Fibroblast of lung (primary cell): ENCODE measurements around the gene AKAP7. TPM values are rescaled to one million over a fixed set of nuclear protein-coding genes. Genes with fewer than 3 reads are reported as not detected.

Source experiments
- DNase-seq, 2 donors: peaks; one replicate each; pipeline versions ENCODE4 v3.0.0 to v3.0.0-alpha.2; 2010; ENCODE audit warnings: low read depth in 2 of 2
- H2AFZ ChIP-seq: 2 replicates; pipeline ENCODE4 v1.5.1; 2012; ENCODE audit warnings: low read length, control low read depth, inconsistent platforms
- H3K27ac ChIP-seq: 2 replicates; pipeline ENCODE4 v1.5.1; 2011; ENCODE audit warnings: low read length, control low read depth; ENCODE audit not compliant: insufficient read depth
- H3K27me3 ChIP-seq: 2 replicates; pipeline ENCODE4 v1.5.1; 2011; ENCODE audit warnings: mild to moderate bottlenecking, low read length; ENCODE audit not compliant: control insufficient read depth, insufficient read depth
- H3K36me3 ChIP-seq: 2 replicates; pipeline ENCODE4 v1.5.1; 2011; ENCODE audit warnings: low read length; ENCODE audit not compliant: control insufficient read depth, insufficient read depth
- H3K4me1 ChIP-seq: 2 replicates; pipeline ENCODE4 v1.5.1; 2011; ENCODE audit warnings: low read length; ENCODE audit not compliant: control insufficient read depth, insufficient read depth; ENCODE audit errors: extremely low read depth
- H3K4me2 ChIP-seq: 2 replicates; pipeline ENCODE4 v1.5.1; 2011; ENCODE audit warnings: low read length, control low read depth; ENCODE audit not compliant: insufficient read depth; ENCODE audit errors: extremely low read depth
- H3K4me3 ChIP-seq, 4 experiments: fragments of 200-600 bp in 1 of 4; sonication (generic) in 1 of 4; replicated peaks in 1 of 4; 2 replicates each; pipeline ENCODE4 v1.5.1; 2011 to 2016; ENCODE audit warnings: low read length in 4 of 4, low read depth in 3 of 4, mild to moderate bottlenecking in 3 of 4, control low read depth in 2 of 4, inconsistent platforms in 1 of 4, mixed read lengths in 1 of 4; ENCODE audit not compliant: insufficient read depth in 1 of 4; ENCODE audit errors: control extremely low read depth in 1 of 4
- H3K79me2 ChIP-seq: 2 replicates; pipeline ENCODE4 v1.5.1; 2012; ENCODE audit warnings: mild to moderate bottlenecking, low read length, inconsistent platforms; ENCODE audit not compliant: control insufficient read depth, insufficient read depth
- H3K9ac ChIP-seq: 2 replicates; pipeline ENCODE4 v1.5.1; 2011; ENCODE audit warnings: mild to moderate bottlenecking, low read length, control low read depth; ENCODE audit not compliant: insufficient read depth
- H3K9me3 ChIP-seq: 2 replicates; pipeline ENCODE4 v1.5.1; 2012; ENCODE audit warnings: low read depth, low read length; ENCODE audit not compliant: control insufficient read depth, insufficient read depth
- H4K20me1 ChIP-seq: 2 replicates; pipeline ENCODE4 v1.5.1; 2011; ENCODE audit warnings: low read length; ENCODE audit not compliant: control insufficient read depth, insufficient read depth; ENCODE audit errors: extremely low read depth
- CTCF ChIP-seq, 2 donors: IDR thresholded peaks in 1 of 2; conservative IDR thresholded peaks in 1 of 2; 1 replicate in 1 of 2; 2 replicates in 1 of 2; pipeline ENCODE4 v1.5.1; 2011 to 2012; ENCODE audit warnings: low read length in 2 of 2, control low read depth in 1 of 2, inconsistent platforms in 1 of 2, low read depth in 1 of 2, mild to moderate bottlenecking in 1 of 2
- EZH2 ChIP-seq: IDR thresholded peaks from 2 replicates; pipeline ENCODE4 v1.5.1; 2012; ENCODE audit warnings: low read length, control low read depth, mild to moderate bottlenecking; ENCODE audit errors: missing control alignments
- polyA plus RNA-seq, 2 donors: library from polyadenylated mRNA; depleted of rRNA in 1 of 2; stranded (reverse) in 1 of 2; unstranded in 1 of 2; fragments of >200 nt; gene quantifications; 2 replicates each; pipeline ENCODE4 v1.2.1, GENCODE V29; 2011 to 2012; ENCODE audit warnings: missing spikeins in 1 of 2
- total RNA-seq: library from RNA; depleted of rRNA; stranded (reverse); fragments of >200 nt; gene quantifications from 2 replicates; pipeline ENCODE4 v1.2.1, GENCODE V29; 2014

AKAP7 gene
- total and polyA plus RNA-seq, 2 donors (not counting 1 experiment from before 2014, with no cell fraction given): 3.1 to 5.8 TPM

- Histone ChIP-seq H3K4me2 (no peak overlapping the region), H3K4me1 (no peaks in the 10 kb centered on the region), H3K27me3 (no peaks in the 10 kb centered on the region), H3K36me3 (no peaks in the 10 kb centered on the region), H3K9me3 (no peaks in the 10 kb centered on the region), H3K9ac (no peak overlapping the region), H3K4me3 (no peak overlapping the region), H4K20me1 (no peaks in the 10 kb centered on the region), H3K79me2 (no peaks in the 10 kb centered on the region), H3K27ac (no peak overlapping the region), H2AFZ (no peak overlapping the region)
- TF ChIP-seq EZH2 (no peak), CTCF (conservative IDR thresholded peaks at IDR 0.05 in 1 of 2, IDR thresholded peaks at IDR 0.05 in 1 of 2; ENCODE audit: low read depth in 1 of 2, low read length in 2 of 2) (no peak)
- DNase-seq: no peak
Observed at GRCh38 chr6:131143319-131143718, 8.1 kb downstream of the AKAP7 start.

- Histone ChIP-seq H3K27me3 (no peaks in the 10 kb centered on the region), H3K4me3 (no peak overlapping the region), H3K9ac (no peak overlapping the region), H3K4me1 (no peaks in the 10 kb centered on the region), H4K20me1 (no peaks in the 10 kb centered on the region), H3K36me3 (no peaks in the 10 kb centered on the region), H3K4me2 (no peak overlapping the region), H3K9me3 (no peaks in the 10 kb centered on the region), H2AFZ (no peak overlapping the region), H3K27ac (no peak overlapping the region), H3K79me2 (no peaks in the 10 kb centered on the region)
- TF ChIP-seq EZH2 (no peak), CTCF (conservative IDR thresholded peaks at IDR 0.05 in 1 of 2, IDR thresholded peaks at IDR 0.05 in 1 of 2; ENCODE audit: low read depth in 1 of 2, low read length in 2 of 2) (no peak)
- DNase-seq: no peak
Observed at GRCh38 chr6:131146865-131147264, 11.6 kb downstream of the AKAP7 start.

- H3K27me3 ChIP-seq: no peaks in the 10 kb centered on the region
Observed at GRCh38 chr6:131156411-131156810, 21.1 kb downstream of the AKAP7 start.

More at GRCh38 chr6:131156411-131156810, 21.1 kb downstream of the AKAP7 start:
- no peaks in the 10 kb centered on the region for H4K20me1 ChIP-seq
- no peaks in the 10 kb centered on the region for H3K36me3 ChIP-seq
- H3K4me3 ChIP-seq: no peak overlapping the region
- no peaks in the 10 kb centered on the region for H3K79me2 ChIP-seq
- no peaks in the 10 kb centered on the region for H3K4me1 ChIP-seq
- no peak overlapping the region for H2AFZ ChIP-seq
- H3K27ac ChIP-seq: no peak overlapping the region
- no peak overlapping the region for H3K4me2 ChIP-seq
- H3K9me3 ChIP-seq: no peaks in the 10 kb centered on the region
- no peak for DNase-seq
- H3K9ac ChIP-seq: no peak overlapping the region
- no peak for TF ChIP-seq CTCF (conservative IDR thresholded peaks at IDR 0.05 in 1 of 2, IDR thresholded peaks at IDR 0.05 in 1 of 2; ENCODE audit: low read depth in 1 of 2, low read length in 2 of 2)
- no peak for TF ChIP-seq EZH2
